Mammary epithelial cell (primary cell): ENCODE measurements around the gene ZMYND19.

ENCODE experiments used
- EZH2 ChIP-seq: IDR thresholded peaks from 2 replicates; pipeline ENCODE4 v1.6.1; 2012; ENCODE audit warnings: low read length, inconsistent platforms, borderline replicate concordance
- TF ChIP-seq, protein P1 (sequence below), 2 donors: IDR thresholded peaks in 1 of 2; conservative IDR thresholded peaks in 1 of 2; 2 replicates each; pipeline ENCODE4 v1.5.1; 2011 to 2012; ENCODE audit warnings: inconsistent platforms in 2 of 2, low read length in 2 of 2, mild to moderate bottlenecking in 2 of 2, control low read depth in 1 of 2, low read depth in 1 of 2; ENCODE audit not compliant: insufficient read depth in 1 of 2; ENCODE audit errors: extremely low read depth in 1 of 2

DNA sequence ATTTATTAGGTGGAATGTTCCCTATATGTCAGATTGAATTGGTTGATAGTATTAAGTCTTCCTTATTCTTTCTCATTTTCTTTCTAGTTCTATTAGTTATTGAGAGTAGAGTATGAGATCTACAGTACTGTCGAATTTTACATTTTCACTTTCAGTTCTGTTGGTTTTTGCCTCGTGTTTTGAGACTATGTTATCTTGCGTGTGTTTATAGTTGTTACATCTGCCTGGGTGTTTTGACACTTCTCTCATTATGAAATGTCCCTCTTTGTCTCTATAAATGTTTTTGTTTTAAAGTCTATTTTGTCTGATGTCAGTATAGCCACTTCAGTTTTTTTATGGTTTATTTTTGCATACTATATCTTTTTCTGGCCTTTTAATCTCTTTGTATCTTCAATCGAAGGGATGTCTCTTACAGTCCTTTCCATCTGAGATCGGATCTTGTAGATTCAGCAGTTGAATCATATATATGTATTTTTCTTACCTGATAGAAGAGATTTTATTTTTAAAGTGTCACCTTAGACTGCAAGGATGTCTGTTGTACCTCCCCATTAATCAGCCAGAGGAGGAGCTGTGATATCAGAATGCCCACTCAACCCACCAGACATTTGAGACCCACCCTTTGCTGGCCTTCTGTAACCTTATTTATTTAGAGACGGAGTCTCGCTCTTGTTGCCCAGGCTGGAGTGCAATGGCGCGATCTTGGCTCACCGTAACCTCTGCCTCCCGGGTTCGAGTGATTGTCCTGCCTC is 49.2 kb upstream of the ZMYND19 start:
- no peak for TF ChIP-seq EZH2
- TF ChIP-seq, protein P1, sequence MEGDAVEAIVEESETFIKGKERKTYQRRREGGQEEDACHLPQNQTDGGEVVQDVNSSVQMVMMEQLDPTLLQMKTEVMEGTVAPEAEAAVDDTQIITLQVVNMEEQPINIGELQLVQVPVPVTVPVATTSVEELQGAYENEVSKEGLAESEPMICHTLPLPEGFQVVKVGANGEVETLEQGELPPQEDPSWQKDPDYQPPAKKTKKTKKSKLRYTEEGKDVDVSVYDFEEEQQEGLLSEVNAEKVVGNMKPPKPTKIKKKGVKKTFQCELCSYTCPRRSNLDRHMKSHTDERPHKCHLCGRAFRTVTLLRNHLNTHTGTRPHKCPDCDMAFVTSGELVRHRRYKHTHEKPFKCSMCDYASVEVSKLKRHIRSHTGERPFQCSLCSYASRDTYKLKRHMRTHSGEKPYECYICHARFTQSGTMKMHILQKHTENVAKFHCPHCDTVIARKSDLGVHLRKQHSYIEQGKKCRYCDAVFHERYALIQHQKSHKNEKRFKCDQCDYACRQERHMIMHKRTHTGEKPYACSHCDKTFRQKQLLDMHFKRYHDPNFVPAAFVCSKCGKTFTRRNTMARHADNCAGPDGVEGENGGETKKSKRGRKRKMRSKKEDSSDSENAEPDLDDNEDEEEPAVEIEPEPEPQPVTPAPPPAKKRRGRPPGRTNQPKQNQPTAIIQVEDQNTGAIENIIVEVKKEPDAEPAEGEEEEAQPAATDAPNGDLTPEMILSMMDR (conservative IDR thresholded peaks at IDR 0.05 in 1 of 2, IDR thresholded peaks at IDR 0.05 in 1 of 2; ENCODE audit: extremely low read depth in 1 of 2, insufficient read depth in 1 of 2, low read depth in 1 of 2, low read length in 2 of 2): no peak
